Measurements from ENCODE around the gene MEGF9.
"Not testable (repeated sequence)": the region's sequence is repeated elsewhere in the genome, so short reads cannot be mapped to it uniquely, and the experiment has no call there.

Gene MEGF9

DNA sequence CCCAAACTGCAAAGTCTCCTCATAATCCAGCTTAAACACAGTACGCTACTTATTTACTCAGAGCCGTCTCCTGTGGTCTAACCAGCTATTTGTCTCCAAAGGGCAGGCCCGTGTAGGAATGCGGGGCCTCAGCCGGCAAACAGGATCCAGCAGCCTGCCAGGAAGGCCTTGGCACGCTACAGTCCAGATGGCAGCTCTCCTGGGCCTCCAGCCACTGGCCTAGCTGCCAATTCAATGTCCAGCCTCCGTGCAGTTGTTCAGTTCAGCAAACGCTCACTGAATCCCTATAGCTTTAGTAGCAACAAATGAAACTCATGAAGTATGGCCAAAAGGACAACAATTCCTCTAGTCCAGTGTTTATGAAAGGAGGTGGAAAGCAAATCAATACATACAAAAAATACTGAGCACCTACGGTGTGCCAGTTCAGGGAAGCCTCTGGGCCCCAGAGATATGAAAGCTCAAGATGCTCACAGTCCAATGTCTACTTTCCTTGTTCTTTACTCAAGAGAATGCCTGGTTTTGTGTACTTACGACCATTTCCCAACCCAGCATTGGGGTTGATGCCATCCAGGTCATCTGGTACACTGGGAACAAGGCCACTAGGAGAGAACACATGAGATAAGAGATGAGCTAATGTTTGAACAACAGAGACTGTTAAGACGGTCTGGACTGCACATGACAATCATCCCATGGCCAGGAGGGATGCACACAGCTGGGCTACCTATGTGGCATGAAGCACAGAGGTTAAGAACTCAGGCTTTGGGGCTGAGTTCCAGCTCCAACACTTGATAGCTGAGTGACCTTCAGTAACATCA, 142.6 kb downstream of the MEGF9 start:
- DNase-seq (ENCODE audit: low read depth) = no peak

DNA sequence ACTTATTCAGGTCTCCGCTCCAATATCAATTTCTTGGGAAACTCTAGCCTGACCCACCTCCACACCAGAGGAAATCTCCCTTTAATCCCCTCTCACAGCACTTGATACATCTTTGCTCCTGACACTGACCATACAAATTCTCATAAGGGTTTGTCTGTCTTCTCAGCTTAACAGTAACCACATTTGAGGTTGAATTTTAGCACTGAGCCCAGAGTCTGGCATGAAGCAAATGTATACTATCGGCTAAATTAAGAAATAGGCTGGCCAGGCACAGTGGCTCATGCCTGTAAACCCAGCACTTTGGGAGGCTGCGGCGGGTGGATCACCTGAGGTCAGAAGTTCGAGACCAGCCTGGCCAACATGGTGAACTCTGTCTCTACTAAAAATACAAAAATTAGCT, 144.0 kb downstream of the MEGF9 start:
- DNase-seq (ENCODE audit: low read depth) = no peak

- DNase-seq (ENCODE audit: low read depth) = no peak
Observed at GRCh38 chr9:120569556-120569955, 144.7 kb downstream of the MEGF9 start.

DNA sequence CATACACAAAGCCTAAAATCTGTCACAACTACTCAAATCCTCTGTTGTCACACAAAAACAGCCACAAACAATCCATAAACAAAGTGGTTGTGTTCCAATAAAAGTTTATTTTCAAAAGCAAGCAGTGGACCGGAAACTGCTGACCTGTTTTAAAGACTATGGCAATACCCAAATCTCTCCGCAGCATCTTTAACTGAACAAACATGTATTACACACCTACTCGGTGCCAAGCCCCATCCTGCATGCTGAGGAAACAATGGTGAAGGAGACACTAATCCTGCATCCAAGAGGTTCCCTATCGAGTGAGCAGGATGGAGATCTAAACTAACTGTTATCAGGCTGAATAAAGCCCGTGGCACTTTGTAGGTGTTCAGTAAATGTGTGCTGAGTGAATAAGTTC, 145.5 kb downstream of the MEGF9 start:
- no peak for DNase-seq (ENCODE audit: low read depth)

DNA sequence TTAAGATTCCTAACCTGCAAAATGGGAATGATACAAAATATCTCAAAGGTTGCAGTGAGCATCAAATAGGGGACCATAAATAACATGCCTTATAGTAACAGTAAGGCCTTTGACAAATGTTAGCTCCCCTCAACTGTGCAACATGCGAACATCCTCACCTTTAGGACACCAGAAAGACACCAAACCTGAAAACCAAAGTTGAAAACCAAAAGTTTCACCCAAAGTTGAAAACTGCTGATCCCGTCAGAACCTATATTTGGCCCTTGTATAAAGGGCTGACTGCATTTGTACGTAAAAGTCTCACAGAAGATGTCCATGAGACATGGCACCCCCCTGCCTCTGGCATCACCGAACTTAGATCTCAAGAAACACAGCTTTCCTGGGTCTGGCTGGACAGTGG, 146.4 kb downstream of the MEGF9 start:
- DNase-seq (ENCODE audit: low read depth) = no peak

- DNase-seq (ENCODE audit: low read depth) = no peak
Observed at GRCh38 chr9:120567081-120567480, 147.2 kb downstream of the MEGF9 start.

DNA sequence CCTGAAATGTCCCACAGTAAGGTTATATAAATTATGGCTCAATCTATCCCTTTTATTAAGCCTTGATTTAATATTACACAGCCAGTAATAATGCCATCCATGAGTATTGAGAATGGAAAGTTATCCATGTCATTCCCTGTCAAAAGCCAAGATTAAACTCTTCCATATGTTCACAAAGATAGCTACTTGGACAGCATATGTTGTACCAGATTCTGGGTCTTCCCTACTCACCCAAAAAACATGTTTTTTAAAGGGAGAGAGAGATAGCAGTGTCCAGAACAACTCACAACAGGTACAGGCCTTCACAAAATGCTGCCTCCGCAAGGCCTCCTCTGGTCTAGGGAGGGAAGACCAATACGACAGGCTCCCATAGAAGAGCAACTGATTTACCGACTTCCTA, 149.7 kb downstream of the MEGF9 start:
- DNase-seq (ENCODE audit: low read depth) = no peak

DNA sequence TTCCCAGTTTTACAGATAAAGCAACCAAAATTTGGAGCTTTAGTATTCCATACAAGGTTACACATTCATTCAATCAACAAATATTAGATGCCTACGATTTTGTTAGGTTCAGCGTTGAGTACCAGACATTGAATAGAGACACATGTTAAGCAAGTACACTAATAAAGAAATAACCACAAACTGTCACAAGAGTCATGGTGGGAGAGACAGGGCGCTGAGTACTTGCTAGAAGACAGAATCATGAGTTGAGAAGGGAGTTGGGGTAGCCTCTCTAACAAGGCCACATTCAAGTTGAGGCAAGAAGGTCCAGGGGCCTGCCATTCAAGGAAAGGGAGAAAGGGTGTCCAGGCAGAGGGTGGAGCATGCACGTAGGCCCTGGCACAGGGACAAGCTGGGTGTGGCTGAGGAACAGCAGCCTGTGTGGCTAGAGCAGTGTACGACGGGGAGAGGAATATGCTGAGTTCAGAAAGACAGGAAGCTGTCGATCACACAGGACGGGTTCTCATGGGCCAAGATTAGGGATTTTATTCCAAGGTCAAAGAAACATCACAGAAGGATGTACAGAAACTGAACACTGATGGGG, 151.3 kb downstream of the MEGF9 start:
- DNase-seq (ENCODE audit: low read depth) = no peak

GRCh38 chr9:120561709-120562108, 152.6 kb downstream of the MEGF9 start:
- no peak for DNase-seq (ENCODE audit: low read depth)

- DNase-seq (ENCODE audit: low read depth) = no peak
Observed at GRCh38 chr9:120559546-120559945, 154.7 kb downstream of the MEGF9 start.

GRCh38 chr9:120558454-120558853, 155.8 kb downstream of the MEGF9 start:
- no peak for DNase-seq (ENCODE audit: low read depth)

GRCh38 chr9:120557205-120557604, 157.1 kb downstream of the MEGF9 start:
- DNase-seq (ENCODE audit: low read depth) = no peak

DNA sequence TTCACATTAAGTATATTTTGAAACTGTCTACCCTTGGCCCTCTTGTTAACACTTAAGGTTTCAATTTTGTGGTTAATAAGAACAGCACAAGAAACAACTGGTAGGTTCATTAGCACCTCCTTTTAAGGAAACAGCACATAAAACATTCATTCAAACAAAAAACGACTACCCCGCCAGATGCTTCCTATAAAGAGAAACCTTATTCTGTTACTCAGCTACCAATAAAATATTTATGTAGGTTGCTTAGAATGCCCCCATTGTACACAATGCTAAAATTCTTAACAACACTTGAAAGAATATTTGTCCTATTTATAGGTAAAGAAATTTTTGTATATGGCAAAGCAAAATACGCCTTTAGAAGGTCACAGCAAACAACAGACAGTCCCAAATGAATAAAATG, 157.5 kb downstream of the MEGF9 start:
- DNase-seq (ENCODE audit: low read depth) = no peak

DNA sequence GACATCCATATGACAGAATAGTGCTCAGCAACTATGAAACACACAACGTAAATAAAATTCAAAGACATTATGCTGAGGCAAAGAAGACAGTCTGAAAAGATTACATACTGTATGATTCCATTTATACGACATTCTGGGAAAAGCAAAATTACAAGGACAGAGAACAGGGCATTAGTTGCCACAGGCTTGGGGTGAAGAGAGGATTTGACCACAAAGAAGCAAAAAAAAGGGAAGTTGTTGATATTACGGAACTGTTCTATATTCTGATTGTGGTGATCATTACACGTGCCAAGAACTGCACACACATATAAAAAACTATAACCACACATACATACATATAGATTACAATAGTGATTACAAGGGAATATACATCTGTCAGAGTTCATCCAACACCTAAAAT, 158.4 kb downstream of the MEGF9 start:
- DNase-seq (ENCODE audit: low read depth) = no peak

DNA sequence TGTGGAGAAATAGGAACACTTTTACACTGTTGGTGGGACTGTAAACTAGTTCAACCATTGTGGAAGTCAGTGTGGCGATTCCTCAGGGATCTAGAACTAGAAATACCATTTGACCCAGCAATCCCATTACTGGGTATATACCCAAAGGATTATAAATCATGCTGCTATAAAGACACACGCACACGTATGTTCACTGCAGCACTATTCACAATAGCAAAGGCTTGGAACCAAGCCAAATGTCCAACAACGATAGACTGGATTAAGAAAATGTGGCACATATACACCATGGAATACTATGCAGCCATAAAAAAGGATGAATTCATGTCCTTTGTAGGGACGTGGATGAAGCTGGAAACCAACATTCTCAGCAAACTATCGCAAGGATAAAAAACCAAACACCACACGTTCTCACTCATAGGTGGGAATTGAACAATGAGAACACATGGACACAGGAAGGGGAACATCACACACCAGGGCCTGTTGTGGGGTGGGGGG, 162.0 kb downstream of the MEGF9 start:
- DNase-seq (ENCODE audit: low read depth) = not testable (repeated sequence)
